HG02840 (cell line): Measurements from ENCODE around the gene CFAP61.
"Not testable (repeated sequence)": the region's sequence is repeated elsewhere in the genome, so short reads cannot be mapped to it uniquely, and the experiment has no call there.

Experiments
- ATAC-seq: cut with Tn5 transposase; IDR thresholded peaks from one replicate; pipeline ENCODE4 v1.9.1; 2021; ENCODE audit warnings: mild to moderate bottlenecking, moderate library complexity, moderate number of reproducible peaks; ENCODE audit not compliant: unreplicated experiment, low FRiP score

Gene CFAP61

GRCh38 chr20:20052074-20052970 lies at the start of gene CFAP61, which contains the start of gene CRNKL1:
Gene CFAP61, plus strand, starts transcription at chr20:20052532. Its CDS starts 4,122 bp downstream, at chr20:20056654.
Gene CRNKL1, minus strand, starts transcription at chr20:20052466. Its CDS starts 124 bp downstream, at chr20:20052342.
- peak; percentile 90 for ATAC-seq

- no peak for ATAC-seq
Measured at GRCh38 chr20:20003031-20003954, 49.0 kb upstream of the CFAP61 start.

GRCh38 chr20:20003955-20004322 lies 48.4 kb upstream of the CFAP61 start:
- ATAC-seq = not testable (repeated sequence)

DNA sequence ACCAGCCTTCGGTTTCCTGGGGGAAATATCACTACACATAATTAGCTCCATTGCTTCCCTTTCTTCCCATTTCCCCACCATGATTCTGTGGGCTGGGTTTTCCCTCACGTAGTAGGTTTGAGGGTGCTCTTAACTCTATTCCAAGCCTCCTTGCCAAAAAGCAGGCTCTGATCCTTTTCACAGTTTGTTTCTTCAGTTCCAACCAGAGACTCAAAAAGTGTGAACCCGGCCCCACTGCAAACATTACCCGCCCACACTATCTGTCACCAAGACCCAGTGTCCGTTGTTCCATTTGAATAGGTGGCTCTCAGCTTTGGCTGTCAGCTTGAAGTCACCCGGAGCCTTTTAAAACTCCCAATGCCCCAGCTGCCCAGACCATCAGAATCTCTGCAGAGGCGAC lies 47.0 kb upstream of the CFAP61 start:
- ATAC-seq = no peak

DNA sequence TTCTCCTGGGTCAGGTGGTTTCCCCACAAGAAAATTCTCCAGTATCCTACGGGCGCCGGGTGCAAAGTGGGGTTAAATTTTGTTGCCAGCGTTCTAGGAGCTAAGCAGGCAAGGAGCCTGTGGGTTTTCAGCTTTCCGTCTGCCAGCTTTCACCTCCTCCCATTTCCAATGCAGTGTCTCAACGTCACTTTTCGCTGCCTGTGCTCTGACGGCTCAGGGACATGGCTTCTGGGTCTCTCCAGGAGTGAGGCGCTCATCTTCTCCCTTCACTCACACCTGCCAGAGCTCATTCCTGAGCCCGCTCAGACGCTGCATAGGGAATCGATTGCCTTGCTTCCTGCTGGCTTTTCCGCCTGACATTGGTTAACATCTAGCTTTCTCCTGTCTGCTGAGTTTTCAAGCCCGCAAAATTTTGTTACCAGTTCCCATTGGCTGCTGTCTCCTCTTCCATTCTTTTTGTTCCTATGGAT lies 42.5 kb upstream of the CFAP61 start:
- ATAC-seq = no peak

DNA sequence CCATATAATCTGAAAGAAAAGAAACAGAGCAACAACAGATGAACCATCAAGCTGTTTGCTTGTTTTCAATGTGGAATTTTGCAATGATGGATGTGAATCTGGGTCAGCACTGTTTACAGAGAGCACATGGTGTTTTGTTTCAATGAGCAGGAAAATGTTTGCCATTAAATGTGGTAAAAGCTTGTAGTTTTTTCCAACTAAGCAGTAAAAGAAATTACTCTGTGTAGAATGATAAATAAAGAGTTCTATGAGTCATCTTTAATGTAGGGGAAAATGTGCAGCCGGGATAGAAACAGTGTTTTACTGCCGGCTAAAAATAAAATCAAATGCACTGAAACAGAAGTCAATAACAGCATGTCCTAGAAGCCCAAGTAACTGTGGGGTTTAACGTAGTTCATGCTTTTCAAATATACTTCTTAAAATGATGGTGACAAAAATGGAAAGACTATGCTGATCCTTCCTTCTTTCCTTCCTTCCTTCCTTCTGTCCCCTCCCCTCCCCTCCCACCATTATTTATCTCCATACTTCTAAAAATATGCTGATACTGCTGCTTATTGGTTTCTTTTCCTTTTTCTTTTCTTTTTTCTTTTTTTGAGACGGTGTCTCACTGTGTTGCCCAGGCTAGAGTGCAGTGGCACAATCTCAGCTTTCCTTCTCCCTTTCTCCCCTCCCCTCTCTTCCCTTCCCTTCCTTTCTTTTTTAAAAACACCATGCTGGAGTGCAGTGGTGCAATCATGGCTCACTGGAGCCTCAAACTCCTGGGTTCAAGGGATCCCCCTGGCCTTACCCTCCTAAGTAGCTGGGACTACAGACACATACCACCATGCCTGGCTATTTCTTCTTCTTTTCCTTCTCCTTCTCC lies 41.5 kb upstream of the CFAP61 start:
- ATAC-seq = no peak

DNA sequence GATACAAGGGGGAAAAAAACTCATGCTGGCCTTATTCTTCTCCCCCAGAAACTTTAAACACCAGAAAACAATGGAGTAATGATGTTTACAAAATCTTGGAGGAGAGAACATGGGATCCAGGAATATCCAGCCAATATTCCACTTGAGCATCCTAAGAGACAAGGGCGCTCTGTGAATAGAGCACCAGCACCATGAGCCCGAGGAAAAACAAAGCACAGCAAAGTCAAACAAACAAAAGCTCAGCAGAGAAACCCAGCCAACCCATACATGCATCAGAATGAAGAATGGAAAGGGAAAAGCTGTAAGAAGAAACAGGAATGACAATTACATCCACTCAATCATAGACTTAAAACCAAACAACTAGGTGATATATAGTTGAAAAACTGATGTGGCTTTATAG lies 39.8 kb upstream of the CFAP61 start:
- ATAC-seq = no peak

- no peak for ATAC-seq
Measured at GRCh38 chr20:20014659-20015058, 37.7 kb upstream of the CFAP61 start.

GRCh38 chr20:20017001-20017843 lies 35.1 kb upstream of the CFAP61 start, which contains the start of gene NAA20:
Gene NAA20, plus strand, starts transcription at chr20:20017362. Its CDS starts 35 bp downstream, at chr20:20017397.
- peak; percentile 98 for ATAC-seq

DNA sequence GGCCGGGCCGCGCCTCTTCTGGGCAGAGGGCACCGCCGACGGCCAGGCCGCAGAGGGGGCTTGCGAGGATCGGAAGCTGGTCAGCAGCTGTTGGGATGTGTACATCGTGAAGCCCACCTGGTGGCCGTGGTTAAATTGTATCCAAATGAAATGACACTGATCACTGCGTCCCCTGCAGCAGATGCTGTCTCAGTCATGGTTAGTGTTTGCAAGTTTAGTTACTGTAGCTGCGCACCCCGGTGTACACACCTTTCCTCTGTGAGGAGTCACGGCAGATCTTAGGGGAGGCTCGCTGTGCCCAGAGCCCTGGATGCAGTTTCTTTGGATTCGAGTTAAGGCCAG lies 34.5 kb upstream of the CFAP61 start:
- peak; percentile 15 for ATAC-seq

GRCh38 chr20:20018366-20018765 lies 34.0 kb upstream of the CFAP61 start:
- ATAC-seq = no peak

- ATAC-seq = no peak
Measured at GRCh38 chr20:20019123-20019522, 33.2 kb upstream of the CFAP61 start.

GRCh38 chr20:20020908-20021307 lies 31.4 kb upstream of the CFAP61 start:
- no peak for ATAC-seq

DNA sequence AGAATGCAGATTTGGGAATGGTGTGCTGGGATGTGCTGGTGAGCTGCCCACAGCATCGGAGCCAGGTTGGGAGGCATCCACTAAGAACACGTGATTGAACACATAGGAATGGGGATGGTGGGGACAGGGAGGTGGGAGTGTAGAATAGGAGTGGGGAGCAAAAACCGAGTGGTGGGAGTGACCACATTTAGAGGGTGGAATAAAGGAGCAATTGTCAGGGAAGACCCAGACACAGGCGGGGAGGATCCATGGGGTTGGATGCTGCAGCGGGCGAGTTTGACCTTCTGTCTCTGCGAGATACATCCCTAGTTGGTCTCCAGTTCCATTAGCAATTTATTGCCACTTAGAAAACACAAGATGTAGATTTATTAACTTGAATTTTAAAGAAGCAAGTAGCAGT lies 30.5 kb upstream of the CFAP61 start:
- no peak for ATAC-seq

GRCh38 chr20:20022498-20022897 lies 29.8 kb upstream of the CFAP61 start:
- no peak for ATAC-seq

- ATAC-seq = no peak
Measured at GRCh38 chr20:20023395-20023794, 28.9 kb upstream of the CFAP61 start.

- ATAC-seq = no peak
Measured at GRCh38 chr20:20024942-20025341, 27.4 kb upstream of the CFAP61 start.

GRCh38 chr20:20027284-20027683 lies 25.0 kb upstream of the CFAP61 start:
- ATAC-seq = no peak

DNA sequence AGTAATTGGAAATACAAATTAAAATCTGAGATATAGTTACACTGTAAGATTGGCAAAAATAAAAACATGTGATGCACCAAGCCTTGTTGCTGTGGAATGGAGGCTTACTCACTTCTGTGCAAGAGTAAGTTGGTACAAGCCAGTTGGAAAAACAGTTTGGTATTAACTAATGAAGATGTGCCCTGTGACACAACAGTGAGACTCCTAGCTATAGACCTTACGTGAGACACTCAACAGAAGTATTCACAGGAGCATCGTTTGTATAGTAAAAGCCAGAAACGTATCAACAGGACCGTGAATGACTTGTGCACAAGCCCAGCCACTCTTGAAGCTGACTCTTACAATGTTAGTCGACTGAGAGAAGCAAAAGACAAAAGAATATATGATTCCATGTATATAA lies 20.5 kb upstream of the CFAP61 start:
- ATAC-seq = no peak
